ENCODE results near the gene CAB39L.

The CAB39L gene

GRCh38 chr13:49443704-49444523 is at the start of gene CAB39L, which contains the start of gene SETDB2:
TSS of gene CAB39L (minus strand) at chr13:49444064. CDS start at chr13:49382910, 61,154 bp downstream.
TSS of gene SETDB2 (plus strand) at chr13:49444274. CDS start at chr13:49451894, 7,620 bp downstream.
- peak; percentile 99 for DNase-seq (ENCODE audit: low spot score)

GRCh38 chr13:49488563-49488962 is 44.7 kb upstream of the CAB39L start:
- DNase-seq (ENCODE audit: low spot score) = no peak

GRCh38 chr13:49481788-49482187 is 37.9 kb upstream of the CAB39L start:
- DNase-seq (ENCODE audit: low spot score) = no peak

GRCh38 chr13:49476529-49476928 is 32.7 kb upstream of the CAB39L start:
- no peak for DNase-seq (ENCODE audit: low spot score)

GRCh38 chr13:49472186-49472585 is 28.3 kb upstream of the CAB39L start:
- DNase-seq (ENCODE audit: low spot score) = no peak

- DNase-seq (ENCODE audit: low spot score) = no peak
Measured at GRCh38 chr13:49466292-49466838, 22.5 kb upstream of the CAB39L start.

GRCh38 chr13:49464621-49465325 is 20.9 kb upstream of the CAB39L start:
- DNase-seq (ENCODE audit: low spot score) = no peak

GRCh38 chr13:49464085-49464484 is 20.2 kb upstream of the CAB39L start:
- no peak for DNase-seq (ENCODE audit: low spot score)

GRCh38 chr13:49459580-49459979 is 15.7 kb upstream of the CAB39L start:
- no peak for DNase-seq (ENCODE audit: low spot score)

GRCh38 chr13:49457221-49457620 is 13.4 kb upstream of the CAB39L start:
- DNase-seq (ENCODE audit: low spot score) = no peak

- no peak for DNase-seq (ENCODE audit: low spot score)
Measured at GRCh38 chr13:49456156-49456555, 12.3 kb upstream of the CAB39L start.

GRCh38 chr13:49455007-49455398 is 11.1 kb upstream of the CAB39L start:
- no peak for DNase-seq (ENCODE audit: low spot score)

- DNase-seq (ENCODE audit: low spot score) = no peak
Measured at GRCh38 chr13:49454388-49455006, 10.6 kb upstream of the CAB39L start.

- no peak for DNase-seq (ENCODE audit: low spot score)
Measured at GRCh38 chr13:49453465-49453864, 9.6 kb upstream of the CAB39L start.

GRCh38 chr13:49452725-49453457 is 9.0 kb upstream of the CAB39L start:
- no peak for DNase-seq (ENCODE audit: low spot score)

GRCh38 chr13:49450105-49450819 is 6.4 kb upstream of the CAB39L start:
- DNase-seq (ENCODE audit: low spot score) = no peak

GRCh38 chr13:49448753-49449152 is 4.9 kb upstream of the CAB39L start:
- no peak for DNase-seq (ENCODE audit: low spot score)

GRCh38 chr13:49446473-49446872 is 2.6 kb upstream of the CAB39L start:
- no peak for DNase-seq (ENCODE audit: low spot score)

- peak; percentile 14 for DNase-seq (ENCODE audit: low spot score)
Measured at GRCh38 chr13:49444524-49445395, 896 bp upstream of the CAB39L start.

GRCh38 chr13:49443357-49443703 is 534 bp downstream of the CAB39L start:
- DNase-seq (ENCODE audit: low spot score) = peak; percentile 14

Data from iPS-NIHi11 (cell line).